Activated T-helper 9 cell treated with anti-CD3 and anti-CD28 coated beads, Interleukin-2, amount 50 U/mL, for 16 hours (primary cell): ENCODE data around the gene RIN1.
A peak's percentile ranks its signal among the peaks of the same experiment; 100 is the strongest.

Source experiments
- DNase-seq: peaks from one replicate; pipeline ENCODE4 v3.0.0-alpha.2; 2020; ENCODE audit warnings: low read depth

The RIN1 gene

GRCh38 chr11:66294626-66295620 is 41.3 kb downstream of the RIN1 start:
- DNase-seq = no peak

DNA sequence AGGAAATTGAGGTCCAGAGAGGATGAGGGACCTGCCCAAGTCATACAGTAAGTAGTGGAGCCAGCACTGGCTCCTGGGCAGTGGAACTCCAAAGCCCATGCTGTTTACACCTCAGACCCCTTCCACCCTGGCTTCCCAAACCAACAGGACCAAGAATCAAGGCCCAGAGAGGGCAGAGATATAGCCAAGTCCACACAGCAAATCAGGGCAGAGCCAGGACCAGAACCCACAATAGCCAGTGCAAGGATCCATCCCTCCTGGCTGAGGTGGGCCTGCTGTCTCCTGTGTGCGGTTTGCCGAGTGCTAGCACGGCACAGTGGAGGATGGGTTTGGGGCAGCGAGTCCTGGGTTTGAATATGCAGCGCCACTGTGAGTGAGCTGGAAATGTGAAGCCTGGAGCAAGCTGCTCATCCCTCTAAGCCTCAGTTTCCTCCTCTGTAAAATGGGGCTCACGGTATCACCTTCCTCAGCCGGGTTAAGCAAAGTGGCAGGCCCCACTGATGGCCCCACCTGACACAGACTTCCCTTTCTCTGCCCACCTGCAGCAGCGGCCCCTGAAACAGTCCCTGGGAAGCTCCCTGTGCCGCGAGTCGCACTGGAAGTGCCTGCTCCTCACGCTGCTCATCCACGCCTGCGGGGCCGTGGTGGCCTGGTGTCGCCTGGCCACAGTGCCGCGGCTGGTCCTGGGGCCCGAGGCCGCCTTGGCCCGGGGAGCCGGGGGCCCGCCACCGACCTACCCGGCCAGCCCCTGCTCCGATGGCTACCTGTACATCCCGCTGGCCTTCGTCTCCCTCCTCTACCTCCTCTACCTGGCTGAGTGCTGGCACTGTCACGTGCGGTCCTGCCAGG is 42.2 kb downstream of the RIN1 start:
- no peak for DNase-seq

GRCh38 chr11:66293352-66293751 is 42.9 kb downstream of the RIN1 start:
- no peak for DNase-seq

GRCh38 chr11:66292543-66293332 is 43.5 kb downstream of the RIN1 start:
- DNase-seq = no peak

GRCh38 chr11:66291706-66292542 is 44.3 kb downstream of the RIN1 start, which contains the start of gene TMEM151A:
Gene TMEM151A (plus strand): TSS chr11:66291894. CDS start chr11:66292014, 120 bp downstream.
- DNase-seq = no peak

- no peak for DNase-seq
Observed at GRCh38 chr11:66291303-66291705, 44.9 kb downstream of the RIN1 start.

DNA sequence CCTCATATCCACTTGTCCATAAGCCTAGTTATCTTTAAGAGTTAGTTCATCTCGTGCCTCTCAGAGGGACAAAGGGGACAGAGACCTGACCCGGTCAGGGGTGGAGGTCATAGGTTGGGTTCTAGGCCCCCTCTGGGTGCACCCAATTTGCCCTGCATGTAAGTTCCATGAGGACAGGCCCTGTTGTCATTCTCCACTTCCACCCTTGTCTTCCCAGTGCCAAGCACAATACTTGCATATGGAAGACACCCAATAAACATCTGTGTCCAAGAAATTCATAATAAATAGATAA is 46.0 kb downstream of the RIN1 start:
- DNase-seq = no peak

- peak; percentile 72 for DNase-seq
Observed at GRCh38 chr11:66289548-66290329, 46.5 kb downstream of the RIN1 start.

- DNase-seq = peak; percentile 97
Observed at GRCh38 chr11:66288671-66289547, 47.3 kb downstream of the RIN1 start, which contains the start of gene YIF1A. Gene YIF1A (minus strand): TSS chr11:66289143. CDS start chr11:66288985, 158 bp downstream.

- no peak for DNase-seq
Observed at GRCh38 chr11:66287889-66288670, 48.2 kb downstream of the RIN1 start.

GRCh38 chr11:66287211-66287888 is 48.9 kb downstream of the RIN1 start:
- DNase-seq = no peak

- no peak for DNase-seq
Observed at GRCh38 chr11:66286699-66287098, 49.5 kb downstream of the RIN1 start.

DNA sequence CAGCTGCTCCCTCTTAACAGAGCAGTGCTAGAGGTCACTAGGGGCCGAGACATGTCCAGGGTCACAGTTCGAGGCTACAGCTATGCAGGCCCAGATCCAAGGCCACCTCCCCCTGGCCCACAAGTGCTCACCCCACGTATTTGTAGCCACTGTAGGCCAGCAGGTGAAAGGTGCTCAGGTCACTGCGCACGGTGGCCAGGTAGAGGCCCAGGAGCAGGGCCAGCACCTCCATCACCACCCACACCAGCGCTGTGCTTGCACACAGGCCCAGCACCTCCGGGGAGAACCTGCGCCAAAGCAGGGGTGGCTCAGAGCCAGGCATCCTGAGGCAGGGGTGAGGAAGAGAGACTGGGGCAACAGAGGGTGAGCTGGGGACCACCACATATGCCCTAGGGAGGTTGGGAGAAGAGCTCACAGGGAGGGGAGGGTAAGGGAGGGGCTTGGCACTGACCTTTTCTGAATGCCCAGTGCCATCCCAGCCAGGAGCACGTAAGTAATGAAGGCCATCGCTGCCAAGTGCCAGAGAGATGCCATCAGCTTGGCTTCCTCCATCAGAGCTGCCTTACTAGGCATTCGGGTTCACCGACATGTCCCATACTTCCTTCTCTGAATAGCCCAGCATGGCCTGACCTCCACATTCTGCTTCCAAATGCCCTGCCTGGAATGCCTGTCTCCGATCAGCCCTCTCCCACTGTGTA is 50.8 kb downstream of the RIN1 start:
- DNase-seq = no peak

DNA sequence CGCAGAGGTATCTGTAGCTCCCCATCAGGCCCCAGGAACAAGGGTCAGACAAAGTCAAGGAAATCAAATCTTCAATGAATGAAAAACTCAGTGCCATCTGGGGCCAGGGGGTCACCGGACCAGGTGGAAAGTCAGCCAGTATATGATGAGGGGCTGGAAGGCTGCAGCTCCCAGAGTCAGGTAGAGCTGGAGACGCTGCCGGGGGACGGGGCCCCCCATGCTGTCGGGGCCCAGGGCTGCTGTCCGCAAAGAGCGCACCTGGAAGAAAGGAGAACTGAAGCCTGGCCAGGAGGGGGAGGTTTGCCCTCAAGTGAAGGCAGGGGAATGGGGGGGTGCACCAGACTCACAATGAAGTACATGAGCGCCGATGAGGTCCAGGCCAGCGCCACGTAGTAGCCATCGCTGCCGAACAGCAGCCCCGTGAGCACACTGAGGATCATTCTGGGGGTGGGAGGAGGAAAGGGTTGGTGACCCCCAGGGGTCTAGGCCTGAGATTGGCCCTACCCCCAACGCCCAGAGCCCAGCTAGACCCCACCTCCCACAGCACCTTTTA is 51.6 kb downstream of the RIN1 start:
- no peak for DNase-seq

DNA sequence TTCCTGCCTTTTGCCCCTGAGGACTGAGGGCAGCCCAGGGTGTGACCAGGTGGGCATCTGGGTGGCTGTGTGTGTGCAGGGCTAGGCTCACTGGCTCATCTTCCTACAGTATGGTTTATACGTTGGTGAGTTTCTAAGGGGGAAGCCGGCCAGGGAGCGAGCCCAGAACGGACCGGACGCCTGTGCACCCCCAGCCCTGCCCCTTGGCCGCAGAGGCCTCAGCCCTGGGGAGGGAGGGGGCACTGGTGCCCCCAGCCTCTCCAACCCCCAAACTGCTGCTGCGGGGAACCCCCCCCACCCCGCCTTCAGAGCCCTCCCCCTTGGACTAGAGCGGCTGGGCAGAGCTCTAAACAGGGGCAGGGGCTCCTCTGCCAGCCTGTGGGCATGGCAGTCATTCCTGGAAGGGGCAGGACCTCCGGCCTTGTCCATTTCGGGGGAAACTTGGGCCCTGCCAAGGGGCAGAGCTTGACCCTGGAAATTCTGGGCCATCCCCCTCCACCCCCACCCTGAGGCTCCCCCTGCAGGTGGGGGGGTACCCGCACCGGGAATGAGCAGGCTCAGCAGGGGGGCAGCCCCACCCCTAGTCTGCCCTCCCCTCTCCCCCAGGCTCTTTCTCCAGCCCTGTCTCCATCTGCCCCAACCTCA is 52.7 kb downstream of the RIN1 start:
- DNase-seq = no peak
